Ishikawa (cell line): ENCODE measurements around the gene XRRA1.

ENCODE experiments used
- CEBPB ChIP-seq: IDR thresholded peaks from 2 replicates; pipeline ENCODE4 v1.6.1; 2012
- CREB1 ChIP-seq: IDR thresholded peaks from 2 replicates; pipeline ENCODE4 v1.6.1; 2012; ENCODE audit warnings: low read depth
- EGR1 ChIP-seq: IDR thresholded peaks from 2 replicates; pipeline ENCODE4 v1.6.1; 2012
- EP300 ChIP-seq: IDR thresholded peaks from 2 replicates; pipeline ENCODE4 v1.6.1; 2012; ENCODE audit warnings: borderline replicate concordance
- FOXM1 ChIP-seq: IDR thresholded peaks from 2 replicates; pipeline ENCODE4 v1.6.1; 2012; ENCODE audit warnings: low read depth, borderline replicate concordance
- NFIC ChIP-seq: IDR thresholded peaks from 2 replicates; pipeline ENCODE4 v1.6.1; 2012
- RAD21 ChIP-seq: IDR thresholded peaks from 2 replicates; pipeline ENCODE4 v1.6.1; 2012; ENCODE audit warnings: low read depth
- TAF1 ChIP-seq: IDR thresholded peaks from 2 replicates; pipeline ENCODE4 v1.6.1; 2012; ENCODE audit warnings: low read depth, mild to moderate bottlenecking
- TCF12 ChIP-seq: IDR thresholded peaks from 2 replicates; pipeline ENCODE4 v1.6.1; 2012; ENCODE audit warnings: low read depth
- TEAD4 ChIP-seq: IDR thresholded peaks from 2 replicates; pipeline ENCODE4 v1.6.1; 2012
- YY1 ChIP-seq: IDR thresholded peaks from 2 replicates; pipeline ENCODE4 v1.6.1; 2012; ENCODE audit warnings: low read depth
- ZBTB7A ChIP-seq: IDR thresholded peaks from 2 replicates; pipeline ENCODE4 v1.6.1; 2012; ENCODE audit warnings: low read depth
- TF ChIP-seq, protein P1 (sequence below): IDR thresholded peaks from 2 replicates; pipeline ENCODE4 v1.6.1; 2012
- TF ChIP-seq, protein P2 (sequence below): IDR thresholded peaks from 2 replicates; pipeline ENCODE4 v1.6.1; 2012
- TF ChIP-seq, protein P3 (sequence below): IDR thresholded peaks from 2 replicates; pipeline ENCODE4 v1.6.1; 2012; ENCODE audit warnings: low read depth, mild to moderate bottlenecking

Gene XRRA1

DNA sequence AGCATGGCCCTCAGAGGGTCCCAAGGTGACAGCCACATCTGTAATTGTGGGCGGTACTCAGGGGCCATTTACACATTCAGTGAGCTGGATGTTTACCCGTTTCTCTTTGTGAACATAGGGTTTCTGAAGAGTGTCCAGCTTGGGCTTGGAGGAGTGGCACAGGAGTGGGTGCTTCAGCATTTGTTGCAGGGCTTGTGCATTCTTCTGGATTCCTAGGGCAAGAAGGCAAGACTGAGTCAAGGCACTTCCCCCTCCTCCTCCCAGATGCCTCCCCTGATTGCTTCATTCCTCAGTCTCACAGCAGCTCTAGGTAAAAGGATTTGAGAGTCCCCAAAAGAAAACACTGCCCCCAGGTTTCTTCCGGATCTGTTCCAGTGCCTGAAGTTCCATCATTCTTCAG is 104.8 kb downstream of the XRRA1 start:
- TF ChIP-seq CEBPB (no peak), FOXM1 (no peak), RAD21 (no peak), EGR1 (no peak), TCF12 (no peak), CREB1 (no peak), YY1 (no peak), NFIC (no peak), TEAD4 (no peak), TAF1 (no peak), EP300 (no peak), ZBTB7A (no peak)
- TF ChIP-seq, protein P1, sequence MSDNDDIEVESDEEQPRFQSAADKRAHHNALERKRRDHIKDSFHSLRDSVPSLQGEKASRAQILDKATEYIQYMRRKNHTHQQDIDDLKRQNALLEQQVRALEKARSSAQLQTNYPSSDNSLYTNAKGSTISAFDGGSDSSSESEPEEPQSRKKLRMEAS = no peak
- TF ChIP-seq, protein P2, sequence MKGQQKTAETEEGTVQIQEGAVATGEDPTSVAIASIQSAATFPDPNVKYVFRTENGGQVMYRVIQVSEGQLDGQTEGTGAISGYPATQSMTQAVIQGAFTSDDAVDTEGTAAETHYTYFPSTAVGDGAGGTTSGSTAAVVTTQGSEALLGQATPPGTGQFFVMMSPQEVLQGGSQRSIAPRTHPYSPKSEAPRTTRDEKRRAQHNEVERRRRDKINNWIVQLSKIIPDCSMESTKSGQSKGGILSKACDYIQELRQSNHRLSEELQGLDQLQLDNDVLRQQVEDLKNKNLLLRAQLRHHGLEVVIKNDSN = no peak
- TF ChIP-seq, protein P3, sequence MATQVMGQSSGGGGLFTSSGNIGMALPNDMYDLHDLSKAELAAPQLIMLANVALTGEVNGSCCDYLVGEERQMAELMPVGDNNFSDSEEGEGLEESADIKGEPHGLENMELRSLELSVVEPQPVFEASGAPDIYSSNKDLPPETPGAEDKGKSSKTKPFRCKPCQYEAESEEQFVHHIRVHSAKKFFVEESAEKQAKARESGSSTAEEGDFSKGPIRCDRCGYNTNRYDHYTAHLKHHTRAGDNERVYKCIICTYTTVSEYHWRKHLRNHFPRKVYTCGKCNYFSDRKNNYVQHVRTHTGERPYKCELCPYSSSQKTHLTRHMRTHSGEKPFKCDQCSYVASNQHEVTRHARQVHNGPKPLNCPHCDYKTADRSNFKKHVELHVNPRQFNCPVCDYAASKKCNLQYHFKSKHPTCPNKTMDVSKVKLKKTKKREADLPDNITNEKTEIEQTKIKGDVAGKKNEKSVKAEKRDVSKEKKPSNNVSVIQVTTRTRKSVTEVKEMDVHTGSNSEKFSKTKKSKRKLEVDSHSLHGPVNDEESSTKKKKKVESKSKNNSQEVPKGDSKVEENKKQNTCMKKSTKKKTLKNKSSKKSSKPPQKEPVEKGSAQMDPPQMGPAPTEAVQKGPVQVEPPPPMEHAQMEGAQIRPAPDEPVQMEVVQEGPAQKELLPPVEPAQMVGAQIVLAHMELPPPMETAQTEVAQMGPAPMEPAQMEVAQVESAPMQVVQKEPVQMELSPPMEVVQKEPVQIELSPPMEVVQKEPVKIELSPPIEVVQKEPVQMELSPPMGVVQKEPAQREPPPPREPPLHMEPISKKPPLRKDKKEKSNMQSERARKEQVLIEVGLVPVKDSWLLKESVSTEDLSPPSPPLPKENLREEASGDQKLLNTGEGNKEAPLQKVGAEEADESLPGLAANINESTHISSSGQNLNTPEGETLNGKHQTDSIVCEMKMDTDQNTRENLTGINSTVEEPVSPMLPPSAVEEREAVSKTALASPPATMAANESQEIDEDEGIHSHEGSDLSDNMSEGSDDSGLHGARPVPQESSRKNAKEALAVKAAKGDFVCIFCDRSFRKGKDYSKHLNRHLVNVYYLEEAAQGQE = no peak

- no peak for TF ChIP-seq YY1
- no peak for TF ChIP-seq TEAD4
- no peak for TF ChIP-seq NFIC
- no peak for TF ChIP-seq EP300
- TF ChIP-seq FOXM1 = no peak
- no peak for TF ChIP-seq RAD21
- no peak for TF ChIP-seq CREB1
- no peak for TF ChIP-seq CEBPB
- TF ChIP-seq EGR1 = no peak
- TF ChIP-seq, protein P1 = no peak
- no peak for TF ChIP-seq ZBTB7A
- no peak for TF ChIP-seq TAF1
- TF ChIP-seq, protein P3 = no peak
- TF ChIP-seq, protein P2 = no peak
- no peak for TF ChIP-seq TCF12
Observed at GRCh38 chr11:74842967-74843366, 105.9 kb downstream of the XRRA1 start.

- TF ChIP-seq, protein P2 = no peak
- no peak for TF ChIP-seq TEAD4
- TF ChIP-seq, protein P3 = no peak
- no peak for TF ChIP-seq EP300
Observed at GRCh38 chr11:74840486-74840885, 108.4 kb downstream of the XRRA1 start.

- TF ChIP-seq, protein P1 = no peak
- TF ChIP-seq EP300 (no peak), CREB1 (no peak), EGR1 (no peak), FOXM1 (no peak), RAD21 (no peak), ZBTB7A (no peak), CEBPB (no peak), TCF12 (no peak), YY1 (no peak), NFIC (no peak), TEAD4 (no peak), TAF1 (no peak)
- TF ChIP-seq, protein P2 = no peak
- TF ChIP-seq, protein P3 = no peak
Observed at GRCh38 chr11:74839971-74840370, 108.9 kb downstream of the XRRA1 start.
